Ascending aorta (tissue), 2 donors: ENCODE data around the gene ALKBH7. TPM values are rescaled to one million over a fixed set of nuclear protein-coding genes. Genes with fewer than 3 reads are reported as not detected.
"Not testable (repeated sequence)": the region's sequence is repeated elsewhere in the genome, so short reads cannot be mapped to it uniquely, and the experiment has no call there.

Experiments
- DNase-seq, 2 donors: peaks; one replicate each; pipeline ENCODE4 v3.0.0-alpha.2; 2019; ENCODE audit warnings: low spot score in 2 of 2
- H3K27ac ChIP-seq, 2 donors: fragments of 200-600 bp; sonication (generic); one replicate each; pipeline ENCODE4 v1.5.1; 2016 to 2017; ENCODE audit warnings: mild to moderate bottlenecking in 1 of 2
- H3K27me3 ChIP-seq: fragments of 200-600 bp; sonication (generic); one replicate; pipeline ENCODE4 v1.5.1; 2017
- H3K36me3 ChIP-seq, 2 donors: fragments of 200-600 bp; sonication (generic); one replicate each; pipeline ENCODE4 v1.5.1; 2016
- H3K4me1 ChIP-seq, 2 donors: fragments of 200-600 bp; sonication (generic); one replicate each; pipeline ENCODE4 v1.5.1; 2016 to 2017; ENCODE audit warnings: mild to moderate bottlenecking in 1 of 2
- H3K4me3 ChIP-seq, 2 donors: fragments of 200-600 bp; sonication (generic); one replicate each; pipeline ENCODE4 v1.5.1; 2016 to 2017; ENCODE audit warnings: mild to moderate bottlenecking in 1 of 2
- H3K9me3 ChIP-seq, 2 donors: fragments of 200-600 bp; sonication (generic); one replicate each; pipeline ENCODE4 v1.5.1; 2016
- intact Hi-C: fragments of 100-400 bp; cut with DNase I; formaldehyde crosslinking; loops from one replicate; pipeline ENCODE4 v1.15.1; 2023
- total RNA-seq: library from RNA; depleted of rRNA; stranded (reverse); fragments of >200 nt; gene quantifications from one replicate; pipeline ENCODE4 v1.1.0, GENCODE V29; 2016
- TF ChIP-seq, protein P1 (sequence below), 3 experiments: fragments of 200-600 bp in 2 of 3; fragments of 450-650 bp in 1 of 3; sonication (generic) in 2 of 3; IDR thresholded peaks; one replicate each; pipeline ENCODE4 v1.5.1; 2016 to 2019; ENCODE audit warnings: antibody characterized with exemption in 3 of 3, mild to moderate bottlenecking in 1 of 3, moderate library complexity in 1 of 3

ALKBH7 gene
- total RNA-seq, 1 donor from 2014 or later, result 68.8 TPM

DNA sequence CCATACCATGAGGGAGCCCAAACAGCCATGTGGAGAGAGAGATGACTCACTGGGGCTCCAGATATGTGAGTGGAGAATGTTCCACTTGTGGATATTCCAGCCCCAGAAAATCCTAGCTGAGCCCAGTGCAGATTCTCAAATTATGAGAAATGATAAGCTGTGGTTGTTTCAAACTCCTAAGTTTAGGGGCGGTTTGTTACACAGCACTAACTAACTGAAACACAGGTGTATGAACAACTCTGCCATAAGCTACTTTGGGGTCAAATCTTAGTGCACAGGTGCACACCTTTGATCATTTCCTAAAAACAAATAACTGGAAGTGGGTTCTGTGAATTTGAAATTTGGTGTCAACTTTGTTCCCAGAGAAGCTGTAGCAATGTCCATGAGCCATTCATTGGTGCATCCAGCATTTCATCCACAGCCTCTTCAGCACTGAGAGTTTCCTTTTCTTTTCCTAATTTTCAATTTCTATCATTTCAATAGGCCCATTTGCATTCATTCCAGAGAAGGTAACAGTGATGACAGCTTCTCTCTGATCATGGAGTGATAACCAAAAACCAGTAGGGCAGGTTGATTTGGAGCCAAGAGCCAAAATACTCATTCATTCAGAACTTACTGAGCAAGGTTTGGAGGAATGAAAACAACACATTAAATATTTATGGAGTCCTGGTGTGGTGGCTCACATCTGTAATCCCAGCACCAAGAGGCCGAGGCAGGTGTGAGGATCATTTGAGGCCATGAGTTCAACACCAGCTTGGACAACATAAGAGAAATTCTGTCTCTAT lies 20.0 kb upstream of the ALKBH7 start:
- H3K4me1 ChIP-seq, result no peaks in the 10 kb centered on the region
- H3K9me3 ChIP-seq, result no peaks in the 10 kb centered on the region
- TF ChIP-seq, protein P1, sequence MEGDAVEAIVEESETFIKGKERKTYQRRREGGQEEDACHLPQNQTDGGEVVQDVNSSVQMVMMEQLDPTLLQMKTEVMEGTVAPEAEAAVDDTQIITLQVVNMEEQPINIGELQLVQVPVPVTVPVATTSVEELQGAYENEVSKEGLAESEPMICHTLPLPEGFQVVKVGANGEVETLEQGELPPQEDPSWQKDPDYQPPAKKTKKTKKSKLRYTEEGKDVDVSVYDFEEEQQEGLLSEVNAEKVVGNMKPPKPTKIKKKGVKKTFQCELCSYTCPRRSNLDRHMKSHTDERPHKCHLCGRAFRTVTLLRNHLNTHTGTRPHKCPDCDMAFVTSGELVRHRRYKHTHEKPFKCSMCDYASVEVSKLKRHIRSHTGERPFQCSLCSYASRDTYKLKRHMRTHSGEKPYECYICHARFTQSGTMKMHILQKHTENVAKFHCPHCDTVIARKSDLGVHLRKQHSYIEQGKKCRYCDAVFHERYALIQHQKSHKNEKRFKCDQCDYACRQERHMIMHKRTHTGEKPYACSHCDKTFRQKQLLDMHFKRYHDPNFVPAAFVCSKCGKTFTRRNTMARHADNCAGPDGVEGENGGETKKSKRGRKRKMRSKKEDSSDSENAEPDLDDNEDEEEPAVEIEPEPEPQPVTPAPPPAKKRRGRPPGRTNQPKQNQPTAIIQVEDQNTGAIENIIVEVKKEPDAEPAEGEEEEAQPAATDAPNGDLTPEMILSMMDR (IDR thresholded peaks at IDR 0.05), result no peak
- H3K27me3 ChIP-seq, result no peaks in the 10 kb centered on the region
- intact Hi-C loops, result loop anchor here (10.0 kb wide), 1 partner anchor 138 kb away; no protein-coding TSS in a partner anchor
- H3K27ac ChIP-seq, result no peak overlapping the region
- DNase-seq, result no peak
- no peak overlapping the region for H3K4me3 ChIP-seq
- H3K36me3 ChIP-seq, result no peaks in the 10 kb centered on the region

GRCh38 chr19:6354098-6354674 lies 18.4 kb upstream of the ALKBH7 start:
- no peak overlapping the region for H3K27ac ChIP-seq
- no peaks in the 10 kb centered on the region for H3K9me3 ChIP-seq
- TF ChIP-seq, protein P1 (IDR thresholded peaks at IDR 0.05), result peak in 1 of 3 experiments; percentile 52
- H3K36me3 ChIP-seq, result no peaks in the 10 kb centered on the region
- H3K27me3 ChIP-seq, result no peaks in the 10 kb centered on the region
- intact Hi-C loops, result loop anchor here (10.0 kb wide), 1 partner anchor 139 kb away; no protein-coding TSS in a partner anchor
- H3K4me1 ChIP-seq, result no peaks in the 10 kb centered on the region
- no peak for DNase-seq
- H3K4me3 ChIP-seq, result no peak overlapping the region

DNA sequence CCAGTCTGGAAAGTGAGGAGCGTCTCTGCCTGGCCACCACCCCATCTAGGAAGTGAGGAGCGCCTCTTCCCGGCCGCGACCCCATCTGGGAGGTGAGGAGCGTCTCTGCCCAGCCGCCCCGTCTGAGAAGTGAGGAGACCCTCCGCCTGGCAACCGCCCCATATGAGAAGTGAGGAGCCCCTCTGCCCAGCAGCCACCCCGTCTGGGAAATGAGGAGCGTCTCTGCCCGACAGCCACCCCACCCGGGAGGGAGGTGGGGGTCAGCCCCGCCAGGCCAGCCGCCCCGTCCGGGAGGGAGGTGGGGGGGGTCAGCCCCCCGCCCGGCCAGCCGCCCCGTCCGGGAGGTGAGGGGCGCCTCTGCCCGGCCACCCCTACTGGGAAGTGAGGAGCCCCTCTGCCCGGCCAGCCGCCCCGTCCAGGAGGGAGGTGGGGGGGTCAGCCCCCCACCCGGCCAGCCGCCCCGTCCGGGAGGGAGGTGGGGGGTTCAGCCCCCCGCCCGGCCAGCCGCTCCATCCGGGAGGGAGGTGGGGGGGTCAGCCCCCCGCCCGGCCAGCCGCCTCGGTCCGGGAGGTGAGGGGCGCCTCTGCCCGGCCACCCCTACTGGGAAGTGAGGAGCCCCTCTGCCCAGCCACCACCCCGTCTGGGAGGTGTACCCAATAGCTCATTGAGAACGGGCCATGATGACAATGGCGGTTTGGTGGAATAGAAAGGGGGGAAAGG lies 17.1 kb upstream of the ALKBH7 start:
- H3K27ac ChIP-seq, H3K4me3 ChIP-seq, H3K36me3 ChIP-seq, H3K9me3 ChIP-seq, H3K27me3 ChIP-seq, H3K4me1 ChIP-seq, DNase-seq: not testable (repeated sequence)
- intact Hi-C loops, result loop anchor here (10.0 kb wide), 1 partner anchor 141 kb away; no protein-coding TSS in a partner anchor

DNA sequence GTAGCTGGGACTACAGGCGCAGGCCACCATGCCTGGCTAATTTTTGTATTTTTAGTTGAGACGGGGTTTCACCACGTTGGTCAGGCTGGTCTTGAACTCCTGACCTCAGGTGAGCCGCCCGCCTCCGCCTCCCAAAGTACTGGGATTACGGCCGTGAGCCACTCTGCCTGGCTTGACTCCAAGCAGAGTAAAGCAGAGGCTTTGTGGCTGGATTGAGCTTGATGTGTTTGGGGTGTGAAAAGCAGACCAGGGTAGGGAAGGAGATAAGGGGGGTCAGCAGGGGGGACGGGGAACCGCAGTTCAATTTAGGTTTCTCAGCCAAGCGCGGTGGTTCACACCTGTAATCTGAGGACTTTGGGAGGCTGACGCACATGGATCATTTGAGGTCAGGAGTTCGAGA lies 15.4 kb upstream of the ALKBH7 start:
- TF ChIP-seq, protein P1 (IDR thresholded peaks at IDR 0.05), result no peak
- no peaks in the 10 kb centered on the region for H3K9me3 ChIP-seq
- H3K36me3 ChIP-seq, result no peaks in the 10 kb centered on the region
- no peak overlapping the region for H3K27ac ChIP-seq
- H3K27me3 ChIP-seq, result no peaks in the 10 kb centered on the region
- peaks cover 0 to under 1% of the 10 kb centered on the region in 2 donors for H3K4me1 ChIP-seq
- intact Hi-C loops, result loop anchor here (10.0 kb wide), 1 partner anchor 142 kb away; no protein-coding TSS in a partner anchor
- no peak for DNase-seq
- no peak overlapping the region for H3K4me3 ChIP-seq

- H3K27ac ChIP-seq, result no peak overlapping the region
- intact Hi-C loops, result loop anchor here (10.0 kb wide), 1 partner anchor 143 kb away; no protein-coding TSS in a partner anchor
- H3K27me3 ChIP-seq, result no peaks in the 10 kb centered on the region
- H3K4me3 ChIP-seq, result no peak overlapping the region
- no peak for DNase-seq
- H3K9me3 ChIP-seq, result no peaks in the 10 kb centered on the region
- no peaks in the 10 kb centered on the region for H3K36me3 ChIP-seq
- TF ChIP-seq, protein P1 (IDR thresholded peaks at IDR 0.05), result no peak
- peaks cover 4 to 7% of the 10 kb centered on the region in 2 donors for H3K4me1 ChIP-seq
Observed at GRCh38 chr19:6358003-6358402, 14.6 kb upstream of the ALKBH7 start.
